HG02759 (cell line): ENCODE results near the gene SLC39A2.
"Not testable (repeated sequence)": the region's sequence is repeated elsewhere in the genome, so short reads cannot be mapped to it uniquely, and the experiment has no call there.

Source experiments
- ATAC-seq: cut with Tn5 transposase; IDR thresholded peaks from one replicate; pipeline ENCODE4 v1.9.1; 2021; ENCODE audit warnings: mild to moderate bottlenecking, moderate library complexity; ENCODE audit not compliant: unreplicated experiment

SLC39A2 gene

DNA sequence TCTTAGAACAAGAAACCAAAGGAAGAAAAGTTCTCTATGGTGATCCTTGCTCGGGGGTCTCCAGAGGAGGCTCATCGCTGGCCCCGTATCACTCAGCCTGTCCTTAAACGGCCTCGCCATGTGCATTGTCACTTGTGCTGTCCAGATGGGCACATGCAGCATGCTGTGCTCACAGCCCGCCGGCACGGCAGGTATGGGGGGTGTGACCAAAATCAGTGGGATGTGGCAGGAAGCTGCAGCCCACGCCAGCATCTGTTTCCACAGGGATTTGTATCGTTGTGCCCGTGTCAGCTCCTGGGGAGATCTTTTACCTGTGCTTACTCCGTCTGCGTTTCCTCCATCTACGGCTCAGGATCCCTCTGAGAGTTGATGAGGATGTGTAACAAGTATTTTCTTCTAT, 2.6 kb upstream of the SLC39A2 start:
- no peak for ATAC-seq

DNA sequence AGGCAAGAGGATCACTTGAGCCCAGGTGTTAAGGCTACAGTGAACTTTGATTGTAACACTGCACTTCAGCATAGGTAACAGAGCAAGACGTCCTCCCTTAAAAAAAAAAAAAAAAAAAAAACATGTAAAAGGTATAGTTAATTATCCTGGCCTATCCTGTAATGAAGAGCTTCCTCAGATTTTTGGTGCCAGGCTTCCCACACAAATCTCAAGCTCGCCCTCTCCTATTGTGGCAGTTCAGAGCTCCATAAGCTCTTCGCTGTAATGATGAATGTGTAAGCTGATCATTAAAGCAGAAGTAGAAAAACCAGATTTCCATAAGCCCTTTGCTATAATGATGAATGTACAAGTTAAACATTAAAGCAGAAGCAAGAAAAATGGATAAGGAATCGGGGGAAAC, 2.0 kb upstream of the SLC39A2 start:
- ATAC-seq, result no peak

DNA sequence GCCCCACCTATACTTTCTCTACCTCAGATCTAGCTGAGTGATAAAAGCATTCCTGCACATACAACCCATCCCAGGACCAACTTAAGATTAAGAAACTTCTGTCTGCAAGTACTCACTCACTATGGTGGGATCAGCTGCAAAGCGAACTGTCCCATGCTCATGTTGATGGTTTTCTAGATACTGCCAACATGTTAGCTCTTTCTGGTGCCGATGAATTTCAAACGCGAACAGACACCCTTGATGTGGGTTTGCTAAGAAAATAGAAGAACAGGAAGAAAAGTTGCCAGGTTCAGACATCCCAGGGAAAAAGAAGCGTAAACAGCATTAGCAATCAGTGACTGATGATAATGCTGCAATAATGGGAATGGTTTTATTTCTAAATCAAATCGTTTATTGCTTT, 1.5 kb upstream of the SLC39A2 start:
- ATAC-seq, result no peak

DNA sequence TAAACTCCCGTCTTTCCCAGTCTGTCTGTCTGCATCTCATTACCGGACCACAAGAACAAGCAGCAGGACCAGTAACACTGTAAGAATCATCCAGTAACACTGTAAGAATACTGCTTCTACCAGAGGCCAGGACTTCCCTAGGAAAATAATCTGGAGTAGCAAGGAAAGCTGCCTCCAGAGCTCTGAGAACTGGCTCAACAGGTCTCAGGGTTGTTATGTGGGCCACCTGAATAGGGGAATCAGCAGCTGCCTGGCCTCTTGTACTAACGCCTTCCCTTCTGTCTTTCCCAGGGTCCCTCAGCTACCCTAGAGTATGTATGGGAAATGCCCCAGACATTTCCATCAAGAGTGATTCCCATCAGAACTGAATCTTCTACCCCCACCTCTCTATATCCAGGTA, 954 bp upstream of the SLC39A2 start:
- ATAC-seq, result no peak

DNA sequence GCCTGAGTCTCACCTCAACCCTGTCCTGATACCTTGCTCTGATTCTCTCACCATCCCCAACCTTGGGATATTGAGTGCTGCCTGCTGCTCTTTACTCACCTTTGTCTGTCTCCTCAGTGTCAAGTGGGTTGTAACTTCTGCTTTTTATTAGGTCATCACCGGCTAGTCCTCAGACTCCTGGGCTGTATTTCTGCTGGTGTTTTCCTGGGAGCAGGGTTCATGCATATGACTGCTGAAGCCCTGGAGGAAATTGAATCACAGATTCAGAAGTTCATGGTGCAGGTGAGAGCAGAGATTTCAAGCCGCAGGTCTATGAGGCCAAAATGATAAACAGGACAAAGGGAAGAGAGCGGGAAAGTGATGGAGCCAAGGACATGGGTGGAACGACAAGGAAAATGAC, 498 bp downstream of the SLC39A2 start:
- ATAC-seq, result no peak

DNA sequence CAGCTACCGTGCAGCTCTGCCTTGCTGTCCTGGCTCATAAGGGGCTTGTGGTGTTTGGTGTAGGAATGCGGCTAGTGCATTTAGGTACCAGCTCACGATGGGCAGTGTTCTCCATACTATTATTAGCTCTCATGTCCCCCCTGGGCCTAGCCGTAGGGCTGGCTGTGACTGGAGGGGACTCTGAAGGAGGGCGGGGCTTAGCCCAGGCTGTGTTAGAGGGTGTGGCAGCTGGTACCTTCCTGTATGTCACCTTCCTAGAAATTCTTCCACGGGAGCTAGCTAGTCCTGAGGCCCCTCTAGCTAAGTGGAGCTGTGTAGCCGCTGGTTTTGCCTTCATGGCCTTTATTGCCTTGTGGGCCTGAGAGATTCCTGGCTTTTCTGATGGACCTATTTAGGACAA, 2.1 kb downstream of the SLC39A2 start:
- no peak for ATAC-seq

DNA sequence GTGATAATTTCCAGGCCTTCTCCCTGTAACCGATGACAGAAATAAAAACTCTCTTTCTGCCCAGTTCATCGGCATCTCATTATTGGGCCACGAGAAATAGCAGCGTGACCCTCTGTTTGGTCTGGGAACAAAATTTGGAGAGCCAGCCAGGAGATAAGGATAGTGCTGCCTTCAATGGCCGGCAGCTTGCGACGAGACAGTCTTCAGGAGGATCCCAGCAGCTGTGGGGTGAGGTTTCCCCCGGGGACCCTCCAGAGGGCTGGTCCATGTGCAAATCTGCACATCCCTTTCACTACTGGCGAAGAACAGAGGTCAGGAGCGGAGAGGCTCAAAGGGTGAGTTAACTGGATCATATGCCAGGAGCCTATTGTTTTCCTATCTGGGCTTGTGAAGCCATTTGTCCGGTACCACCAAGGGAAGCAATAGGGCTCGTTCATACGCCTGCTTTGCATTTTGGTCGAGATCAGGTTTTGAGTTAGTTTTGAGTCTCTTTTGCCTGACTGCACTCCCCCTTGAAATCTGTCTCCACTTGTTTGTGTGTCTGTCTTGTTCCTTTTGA, 4.8 kb downstream of the SLC39A2 start:
- ATAC-seq, result no peak

DNA sequence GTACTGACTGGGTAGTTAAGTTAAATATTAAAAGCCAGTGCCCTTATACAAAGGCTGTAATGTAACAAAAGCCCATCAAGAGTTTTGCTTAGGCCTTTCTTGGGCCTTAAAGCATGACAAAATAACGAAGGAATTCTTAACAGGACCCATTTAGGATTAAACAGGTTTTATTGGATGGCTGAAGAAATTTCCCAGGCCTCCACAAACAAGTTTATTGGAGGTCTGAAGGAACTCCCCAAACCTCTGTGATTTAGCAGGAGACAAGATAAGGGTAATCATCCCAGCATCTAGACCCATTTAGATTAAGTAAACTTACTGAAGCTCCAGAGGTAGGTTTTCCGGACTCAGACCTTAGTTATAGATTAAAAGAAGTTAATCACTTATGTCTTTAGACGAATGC, 10.6 kb downstream of the SLC39A2 start:
- ATAC-seq, result not testable (repeated sequence)

DNA sequence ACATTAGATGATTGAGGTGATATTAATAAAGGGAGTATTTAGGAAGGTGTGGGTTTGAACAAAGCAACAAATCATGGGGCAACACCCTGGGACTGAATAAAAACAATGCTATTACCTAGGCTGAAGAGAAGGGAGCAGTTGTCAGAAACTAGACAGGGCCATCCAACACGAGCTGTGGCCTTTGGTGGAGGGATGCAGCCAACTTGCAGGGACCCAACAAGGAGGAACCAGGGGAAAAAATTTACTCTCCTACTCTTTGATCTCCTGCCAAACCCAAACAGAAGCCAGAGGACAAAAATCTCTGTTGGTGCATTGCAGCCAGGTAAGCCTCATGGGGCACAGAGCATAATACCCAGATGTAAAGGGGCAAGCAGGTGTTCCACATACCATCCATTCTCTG, 12.0 kb downstream of the SLC39A2 start:
- no peak for ATAC-seq

DNA sequence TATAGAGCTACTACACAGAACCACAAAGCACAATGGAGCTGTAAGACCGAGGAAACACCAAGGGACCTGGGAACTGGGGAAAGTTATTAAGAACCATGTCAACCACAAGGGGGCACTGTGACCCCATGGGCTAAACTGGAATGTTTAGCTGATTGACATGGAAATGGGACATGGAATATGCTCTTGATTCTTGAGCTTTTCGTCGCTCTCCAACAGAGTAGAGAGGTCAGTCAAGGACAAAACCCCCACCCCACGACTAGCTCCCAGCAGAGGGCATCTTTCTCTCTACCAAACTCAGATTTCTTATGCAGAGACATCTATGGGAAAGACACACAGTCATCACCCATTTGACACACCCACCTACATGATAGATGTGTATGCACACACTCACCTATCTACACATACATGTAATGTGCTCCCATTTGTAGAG, 15.7 kb downstream of the SLC39A2 start:
- ATAC-seq, result peak; percentile 66

DNA sequence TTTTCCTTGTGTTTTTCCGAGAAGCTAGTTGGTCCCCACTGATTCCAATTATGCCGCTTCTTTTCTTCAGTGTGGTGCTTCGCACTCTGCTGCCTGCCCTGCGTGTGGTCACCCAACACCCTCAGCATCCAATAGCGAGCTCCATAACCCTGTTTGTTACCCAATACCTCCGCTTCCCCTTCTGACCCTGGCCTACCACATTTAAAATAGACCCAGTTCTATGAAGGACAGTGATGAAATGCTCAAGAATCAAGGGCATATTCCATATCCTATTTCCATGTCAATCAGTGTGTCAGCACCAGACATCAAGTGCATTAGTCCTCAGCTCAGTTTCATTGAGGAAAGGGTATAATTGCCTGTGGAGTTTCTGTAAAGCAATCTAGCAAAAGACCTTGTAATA, 16.2 kb downstream of the SLC39A2 start:
- no peak for ATAC-seq

DNA sequence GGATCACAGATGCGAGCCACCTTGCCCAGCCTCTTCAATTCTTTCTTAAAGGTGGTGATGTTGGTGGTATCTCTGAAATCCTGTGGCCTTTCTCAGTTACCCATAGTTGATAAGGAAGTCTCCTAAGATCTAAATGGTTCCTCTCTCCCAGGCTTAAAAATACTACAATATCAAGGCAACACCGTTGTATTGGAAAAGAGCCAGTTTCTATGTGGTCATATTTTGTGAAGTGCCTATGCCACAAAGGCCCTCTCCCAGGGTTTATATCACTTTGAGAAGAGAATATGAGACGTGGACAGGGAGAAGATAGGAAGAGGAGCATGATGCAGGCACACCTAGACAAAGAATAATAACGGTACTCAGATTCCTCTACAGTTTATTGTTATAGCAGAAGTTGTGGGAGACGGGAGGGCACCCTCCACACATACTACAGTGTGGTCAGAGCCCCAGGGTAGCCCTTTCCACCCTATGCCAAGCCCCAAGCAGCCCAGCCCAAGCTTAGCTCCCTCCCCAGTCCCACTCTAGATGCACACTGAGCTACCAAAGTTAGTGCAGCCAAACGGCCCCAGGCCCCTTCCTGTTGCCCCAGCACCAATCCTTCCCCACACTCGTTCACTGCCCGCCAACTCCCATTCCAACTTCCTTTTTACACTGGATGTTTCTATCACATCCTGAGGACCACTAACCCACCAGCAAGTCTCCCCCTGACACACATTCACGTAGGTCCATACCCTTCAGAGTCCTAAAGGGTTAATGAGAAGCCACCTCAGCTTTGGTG, 17.5 kb downstream of the SLC39A2 start:
- ATAC-seq, result no peak

DNA sequence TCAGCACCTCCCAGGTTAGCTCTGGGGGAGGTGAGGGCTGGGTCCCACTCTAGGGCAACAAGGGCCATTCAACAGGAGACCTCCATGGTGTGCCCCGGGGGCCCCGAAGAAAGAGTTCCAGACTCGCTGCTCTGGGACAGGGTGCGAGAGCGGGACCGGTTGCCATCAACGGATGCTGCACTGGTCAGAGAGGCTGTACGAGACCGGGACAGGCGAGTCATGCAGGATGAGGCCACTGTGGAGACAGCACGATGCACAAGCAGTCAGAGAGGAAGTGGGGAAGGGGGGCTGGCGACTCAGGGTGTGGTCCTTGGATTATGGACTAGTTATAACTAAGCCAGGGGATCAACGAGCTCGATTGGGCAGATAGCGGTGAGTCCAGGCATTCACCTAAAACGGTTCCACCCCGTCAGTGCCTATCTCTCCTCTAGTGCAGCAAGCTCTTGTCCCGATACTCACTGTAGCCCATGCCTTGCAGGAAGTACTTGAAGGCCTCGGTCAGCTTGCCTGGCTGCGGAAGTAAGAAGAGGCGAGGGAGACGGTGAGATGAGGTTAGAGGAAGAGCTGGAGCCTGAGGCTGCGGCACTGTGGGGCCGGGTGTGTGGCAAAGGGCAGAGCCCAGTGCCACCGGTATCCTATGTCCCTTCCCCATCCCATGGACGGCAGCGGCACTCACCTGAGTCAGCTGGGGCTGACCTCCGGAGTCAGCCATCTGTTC, 18.6 kb downstream of the SLC39A2 start:
- no peak for ATAC-seq

DNA sequence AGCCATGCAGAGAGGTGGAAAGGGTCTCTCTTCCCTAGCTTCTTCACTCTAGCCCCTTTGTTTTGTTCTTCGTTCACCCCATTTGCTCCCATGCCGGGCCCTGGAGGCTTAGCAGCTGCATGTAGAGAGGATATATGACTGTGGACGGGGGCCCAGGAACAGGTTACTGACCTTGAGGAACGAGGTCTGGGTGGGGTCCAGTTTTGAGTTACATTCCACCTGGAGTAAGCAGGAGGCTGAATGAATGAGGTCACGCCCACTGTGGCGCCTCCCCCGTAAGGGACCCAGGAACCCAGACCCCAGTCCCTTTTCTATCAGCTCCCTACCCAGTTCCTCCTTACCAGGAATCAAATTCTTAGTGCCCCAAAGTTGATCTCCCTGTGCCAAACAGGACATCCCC, 19.2 kb downstream of the SLC39A2 start:
- ATAC-seq, result no peak

DNA sequence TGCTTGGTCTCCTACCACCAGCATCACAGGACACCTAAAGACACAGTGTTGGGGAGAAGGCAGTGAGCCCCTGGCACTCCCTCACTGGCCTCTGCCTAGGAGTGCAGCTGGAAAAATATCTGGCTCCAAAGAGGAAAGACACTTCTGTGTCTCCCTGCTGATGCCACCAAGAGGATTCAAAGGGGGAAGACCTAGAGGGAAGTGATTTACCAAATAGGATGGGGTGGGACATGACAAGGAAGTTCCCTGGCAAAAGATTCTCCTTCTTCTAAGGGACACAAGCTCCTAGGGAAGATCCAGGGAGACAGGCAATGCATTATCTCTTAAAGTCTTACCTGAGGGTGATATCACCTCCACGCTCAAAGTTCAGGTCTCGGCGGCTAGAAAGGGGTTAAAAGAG, 19.7 kb downstream of the SLC39A2 start:
- no peak for ATAC-seq

DNA sequence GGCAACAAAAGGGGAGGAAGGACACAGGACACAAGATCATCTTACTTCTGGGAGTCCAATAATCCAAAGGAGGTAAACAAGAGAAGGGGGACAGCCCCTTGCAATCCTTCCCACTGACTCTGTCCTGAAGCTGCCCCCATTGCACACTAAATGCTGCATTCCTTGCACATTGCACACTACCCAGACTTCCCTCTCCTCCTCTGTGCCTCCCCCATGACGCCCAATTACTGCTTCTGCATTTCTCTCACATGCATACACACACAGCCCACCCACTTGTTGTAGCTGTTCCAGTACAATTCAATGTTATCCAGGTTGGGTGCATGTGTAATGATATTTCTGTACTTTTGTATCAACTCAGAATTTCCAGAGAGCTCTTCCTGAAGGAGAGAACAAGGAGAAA, 20.3 kb downstream of the SLC39A2 start:
- no peak for ATAC-seq

DNA sequence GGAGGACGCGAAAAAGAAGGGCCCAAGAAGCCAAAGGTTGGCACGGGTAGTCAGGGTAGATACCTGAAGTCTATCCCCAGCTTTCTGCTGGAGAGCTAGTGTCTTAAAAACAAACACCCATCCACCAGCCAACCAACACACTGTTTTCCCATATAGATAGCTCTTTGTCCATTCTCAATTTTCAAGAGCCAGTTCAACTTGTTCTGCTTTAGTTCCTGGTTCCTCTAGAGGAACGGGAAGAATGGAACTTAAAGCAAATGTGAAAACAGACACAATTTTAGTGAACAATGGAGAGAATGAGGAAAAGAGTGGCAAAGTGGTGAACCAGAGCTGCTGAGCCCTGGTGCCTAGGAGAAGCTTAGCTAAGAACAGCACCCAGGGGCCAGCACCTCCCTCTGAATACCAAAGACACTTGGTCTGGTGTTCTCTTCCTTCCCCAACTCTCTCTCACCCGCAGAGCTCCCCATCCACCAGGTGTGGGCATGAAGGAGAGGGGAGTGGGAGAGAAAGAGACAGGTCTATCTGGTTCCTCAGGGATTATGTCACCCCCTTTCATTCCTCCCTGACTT, 22.0 kb downstream of the SLC39A2 start:
- ATAC-seq, result no peak

DNA sequence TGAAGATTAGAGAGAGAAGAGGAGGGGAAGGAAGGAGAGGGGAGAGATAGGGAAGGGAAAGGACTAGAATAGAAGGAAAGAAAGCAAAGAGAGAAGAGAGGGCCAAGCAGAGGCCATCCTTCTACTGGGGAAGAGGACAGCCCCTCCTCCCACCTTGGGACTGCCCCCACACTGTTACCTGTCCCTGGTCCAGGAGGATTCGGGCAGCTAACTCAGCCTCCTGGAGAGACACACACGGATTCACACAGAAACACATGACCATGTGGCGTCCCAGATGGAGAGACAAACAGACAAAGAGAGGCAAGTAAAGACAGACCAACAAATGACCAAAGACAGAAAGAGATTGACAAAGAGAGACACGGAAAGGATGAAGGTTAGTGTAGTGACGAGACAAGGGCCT, 23.6 kb downstream of the SLC39A2 start:
- no peak for ATAC-seq

DNA sequence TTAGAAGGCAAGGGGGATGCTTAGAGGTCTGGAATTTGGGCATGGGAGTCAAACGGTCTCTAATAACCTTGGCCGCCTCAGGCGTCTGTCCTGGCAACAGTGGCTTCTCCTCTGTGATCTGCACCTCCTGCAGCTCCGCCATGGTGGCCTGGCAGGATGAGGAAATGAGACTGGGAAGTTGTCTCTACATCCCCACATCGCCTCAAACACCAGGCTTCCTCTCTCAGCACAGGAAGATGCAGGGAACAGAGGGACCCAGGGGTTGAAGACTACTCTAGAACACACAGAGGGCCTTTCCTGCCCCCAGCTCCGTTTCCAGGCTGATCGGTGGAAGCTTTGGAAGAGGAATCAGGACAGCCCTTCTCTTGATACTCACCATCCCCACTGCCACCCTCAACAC, 24.1 kb downstream of the SLC39A2 start:
- ATAC-seq, result no peak

DNA sequence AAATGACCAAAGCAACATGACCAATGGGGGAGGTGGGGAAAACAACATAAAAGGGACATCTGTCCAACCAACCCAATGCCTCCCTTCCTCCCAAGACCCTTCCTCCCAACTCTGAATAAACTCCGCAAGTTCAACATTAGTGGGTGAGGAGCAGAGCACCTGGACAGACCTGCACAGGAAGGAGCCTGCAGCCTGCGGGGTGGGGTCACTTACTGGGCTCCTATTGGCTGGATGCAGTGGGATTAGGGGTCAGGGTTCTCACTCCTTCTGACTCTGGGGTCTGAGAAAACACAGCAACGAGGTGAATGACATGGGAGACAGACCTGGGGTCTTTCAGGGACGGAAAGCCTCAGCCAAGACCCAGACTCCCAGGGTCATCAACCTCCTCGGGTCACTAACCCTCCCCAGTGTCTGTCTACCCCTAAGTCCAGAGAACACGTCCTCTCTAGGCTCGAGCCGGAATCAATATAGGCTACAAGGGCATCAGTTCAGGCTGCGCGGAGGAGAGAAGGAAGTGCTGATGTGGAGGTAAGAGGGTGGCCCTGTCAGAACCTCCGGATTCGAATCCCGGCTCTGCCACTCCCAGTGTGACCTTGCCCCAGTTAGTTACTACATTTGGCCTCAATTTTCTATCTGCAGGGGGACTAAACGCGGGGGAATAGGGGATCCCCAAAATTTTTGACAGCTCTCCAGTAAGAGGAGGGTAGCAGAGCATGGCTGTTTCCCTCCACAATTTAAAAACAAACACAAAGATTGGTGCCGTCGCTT, 24.9 kb downstream of the SLC39A2 start:
- no peak for ATAC-seq
